BE2C (cell line): ENCODE results near the gene VASH1.

Experiments used
- DNase-seq: peaks from one replicate; pipeline ENCODE4 v3.0.0-alpha.2; 2020
- H3K27me3 ChIP-seq: fragments of 250-450 bp; sonication (Bioruptor Pico); 2 replicates; pipeline ENCODE4 v1.5.1; 2020; ENCODE audit warnings: mild to moderate bottlenecking
- H3K36me3 ChIP-seq: fragments of 250-450 bp; sonication (Bioruptor Pico); 2 replicates; pipeline ENCODE4 v1.5.1; 2020; ENCODE audit warnings: mild to moderate bottlenecking
- H3K4me1 ChIP-seq: fragments of 250-450 bp; sonication (Bioruptor Pico); 2 replicates; pipeline ENCODE4 v1.5.1; 2020
- H3K4me3 ChIP-seq: 2 replicates; pipeline ENCODE4 v1.5.1; 2011; ENCODE audit warnings: low read depth, low read length
- H3K9me3 ChIP-seq: fragments of 250-450 bp; sonication (Bioruptor Pico); 2 replicates; pipeline ENCODE4 v1.5.1; 2020
- TF ChIP-seq, protein P1 (sequence below): IDR thresholded peaks from 2 replicates; pipeline ENCODE4 v1.5.1; 2012; ENCODE audit warnings: mild to moderate bottlenecking, low read depth, low read length

VASH1 gene

DNA sequence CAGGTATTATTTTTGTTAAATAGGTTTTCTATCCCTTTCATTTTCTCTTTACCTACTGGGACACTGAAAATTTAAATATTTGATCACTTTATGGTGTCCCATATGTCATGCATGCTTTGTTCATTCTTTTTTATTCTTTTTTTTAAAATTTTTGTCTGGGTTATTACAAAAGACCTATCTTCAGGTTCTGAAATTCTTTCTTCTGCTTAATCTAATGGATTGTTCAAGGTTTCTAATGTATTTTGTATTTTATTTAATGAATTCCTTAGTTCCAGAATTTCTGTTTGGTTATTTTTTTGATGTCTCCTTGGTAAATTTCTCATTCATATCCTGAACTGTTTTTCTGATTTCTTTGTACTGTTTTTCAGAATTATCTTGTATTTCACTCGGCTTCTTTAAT is 20.2 kb upstream of the VASH1 start:
- no peak overlapping the region for H3K4me3 ChIP-seq
- H3K4me1 ChIP-seq: no peaks in the 10 kb centered on the region
- TF ChIP-seq, protein P1, sequence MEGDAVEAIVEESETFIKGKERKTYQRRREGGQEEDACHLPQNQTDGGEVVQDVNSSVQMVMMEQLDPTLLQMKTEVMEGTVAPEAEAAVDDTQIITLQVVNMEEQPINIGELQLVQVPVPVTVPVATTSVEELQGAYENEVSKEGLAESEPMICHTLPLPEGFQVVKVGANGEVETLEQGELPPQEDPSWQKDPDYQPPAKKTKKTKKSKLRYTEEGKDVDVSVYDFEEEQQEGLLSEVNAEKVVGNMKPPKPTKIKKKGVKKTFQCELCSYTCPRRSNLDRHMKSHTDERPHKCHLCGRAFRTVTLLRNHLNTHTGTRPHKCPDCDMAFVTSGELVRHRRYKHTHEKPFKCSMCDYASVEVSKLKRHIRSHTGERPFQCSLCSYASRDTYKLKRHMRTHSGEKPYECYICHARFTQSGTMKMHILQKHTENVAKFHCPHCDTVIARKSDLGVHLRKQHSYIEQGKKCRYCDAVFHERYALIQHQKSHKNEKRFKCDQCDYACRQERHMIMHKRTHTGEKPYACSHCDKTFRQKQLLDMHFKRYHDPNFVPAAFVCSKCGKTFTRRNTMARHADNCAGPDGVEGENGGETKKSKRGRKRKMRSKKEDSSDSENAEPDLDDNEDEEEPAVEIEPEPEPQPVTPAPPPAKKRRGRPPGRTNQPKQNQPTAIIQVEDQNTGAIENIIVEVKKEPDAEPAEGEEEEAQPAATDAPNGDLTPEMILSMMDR: no peak
- DNase-seq: no peak
- 0 out of 2 replicates have a peak, but pooled peaks cover 3% of the 10 kb centered on the region for H3K27me3 ChIP-seq
- no peaks in the 10 kb centered on the region; the same call in 1 of the 2 replicates for H3K9me3 ChIP-seq
- H3K36me3 ChIP-seq: no peaks in the 10 kb centered on the region

DNA sequence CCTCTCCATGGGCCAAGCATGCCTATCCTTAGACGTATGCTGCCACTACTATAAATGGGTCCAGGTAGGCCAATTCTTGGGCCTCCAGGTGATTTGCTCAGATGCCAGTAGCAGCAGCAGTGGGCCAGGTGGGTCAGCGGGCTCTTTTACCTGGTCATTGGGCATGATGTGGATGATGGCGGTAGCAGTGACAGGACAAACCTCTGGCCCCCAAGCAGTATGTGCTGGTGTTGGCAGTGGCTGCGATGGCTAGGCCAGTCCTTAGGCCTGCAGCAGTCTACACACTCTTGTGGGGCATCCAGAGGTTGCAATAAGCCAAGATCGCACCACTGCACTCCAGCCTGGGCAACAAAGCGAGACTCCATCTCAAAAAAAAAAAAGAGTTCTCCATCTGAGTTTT is 19.1 kb upstream of the VASH1 start:
- no peaks in the 10 kb centered on the region; the same call in 1 of the 2 replicates for H3K9me3 ChIP-seq
- TF ChIP-seq, protein P1: no peak

DNA sequence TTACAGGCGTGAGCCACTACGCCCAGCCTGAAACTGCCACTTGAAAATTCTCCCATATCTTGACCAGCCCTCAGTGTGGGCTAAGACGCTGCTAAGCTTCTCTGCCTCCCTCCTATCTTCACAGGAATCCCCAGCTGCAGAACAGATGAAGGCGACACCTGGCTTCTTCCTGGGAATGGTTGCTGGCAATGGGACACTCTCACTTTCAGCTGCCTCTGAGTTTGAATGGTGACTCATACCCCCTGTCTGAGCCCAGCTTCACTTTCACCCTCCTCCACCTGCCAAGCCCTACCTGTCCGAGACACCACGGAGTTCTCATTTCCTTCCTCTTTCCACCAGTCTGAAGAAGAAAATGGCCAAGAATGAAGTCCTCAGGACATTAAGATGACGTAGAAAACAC is 18.3 kb upstream of the VASH1 start:
- H3K4me3 ChIP-seq: no peak overlapping the region
- 0 out of 2 replicates have a peak, but pooled peaks cover 3% of the 10 kb centered on the region for H3K27me3 ChIP-seq
- TF ChIP-seq, protein P1: no peak
- H3K4me1 ChIP-seq: no peaks in the 10 kb centered on the region
- DNase-seq: no peak
- no peaks in the 10 kb centered on the region for H3K36me3 ChIP-seq
- H3K9me3 ChIP-seq: no peaks in the 10 kb centered on the region; the same call in 1 of the 2 replicates

More for the DNA sequence above, 19.1 kb upstream of the VASH1 start:
- Histone ChIP-seq H3K27me3 (0 out of 2 replicates have a peak, but pooled peaks cover 3% of the 10 kb centered on the region), H3K4me1 (no peaks in the 10 kb centered on the region), H3K36me3 (no peaks in the 10 kb centered on the region), H3K4me3 (no peak overlapping the region)
- no peak for DNase-seq

DNA sequence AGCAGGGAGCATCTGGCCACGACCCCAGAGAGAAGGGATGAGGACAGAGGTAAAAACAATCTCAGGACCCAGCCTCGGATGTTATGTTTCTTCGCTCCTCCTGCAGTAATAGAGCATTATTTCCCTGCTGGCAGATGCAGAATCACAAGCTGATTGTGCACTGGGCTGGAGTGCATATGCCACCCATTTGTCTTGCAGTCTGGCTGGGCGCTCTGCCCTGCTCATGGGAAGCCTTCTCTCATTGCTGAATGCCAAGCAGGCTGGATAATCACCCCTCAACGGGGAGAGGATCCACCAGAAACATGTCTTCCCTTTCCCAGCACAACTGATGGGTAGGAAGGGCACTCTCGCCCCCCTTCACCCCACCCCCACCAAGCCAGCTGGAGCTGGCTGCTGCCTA is 8.5 kb upstream of the VASH1 start:
- Histone ChIP-seq H3K9me3 (no peaks in the 10 kb centered on the region), H3K4me1 (no peaks in the 10 kb centered on the region), H3K4me3 (no peak overlapping the region), H3K36me3 (no peaks in the 10 kb centered on the region), H3K27me3 (no peaks in the 10 kb centered on the region)
- DNase-seq: no peak
- TF ChIP-seq, protein P1: no peak

DNA sequence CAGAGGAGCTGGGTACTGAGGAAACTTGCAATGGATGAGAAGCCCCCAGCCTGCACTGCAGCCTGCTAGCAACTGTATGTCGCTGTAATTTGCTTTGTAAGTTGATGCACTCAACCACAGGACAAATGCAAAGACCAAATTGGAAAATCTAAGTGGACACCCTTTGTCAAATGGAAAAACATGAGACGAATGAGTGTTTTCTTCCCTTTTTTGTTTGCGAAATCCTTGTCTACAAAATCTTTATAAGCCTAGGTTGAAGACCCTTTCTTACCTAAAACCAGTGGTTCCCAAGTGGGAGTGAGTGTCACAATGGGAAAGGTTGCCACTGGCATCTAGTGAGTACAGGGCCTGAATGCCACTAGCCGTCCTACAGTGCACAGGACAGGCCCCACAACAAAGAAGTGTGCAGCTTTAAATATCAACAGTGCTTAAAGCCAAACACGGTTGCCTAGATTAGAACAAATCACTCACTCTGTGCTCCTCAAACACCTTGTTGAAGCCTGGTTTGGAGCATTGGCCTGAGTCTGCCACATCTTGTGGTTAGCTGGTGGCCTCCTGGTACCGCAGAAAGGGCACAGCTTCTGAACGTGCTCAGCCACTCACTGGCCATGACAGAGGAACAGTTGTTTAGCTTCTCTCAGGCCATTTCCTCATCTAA is 7.6 kb upstream of the VASH1 start:
- TF ChIP-seq, protein P1: no peak
- Histone ChIP-seq H3K36me3 (no peaks in the 10 kb centered on the region), H3K4me3 (no peak overlapping the region), H3K4me1 (no peaks in the 10 kb centered on the region), H3K9me3 (no peaks in the 10 kb centered on the region), H3K27me3 (no peaks in the 10 kb centered on the region)
- DNase-seq: no peak

DNA sequence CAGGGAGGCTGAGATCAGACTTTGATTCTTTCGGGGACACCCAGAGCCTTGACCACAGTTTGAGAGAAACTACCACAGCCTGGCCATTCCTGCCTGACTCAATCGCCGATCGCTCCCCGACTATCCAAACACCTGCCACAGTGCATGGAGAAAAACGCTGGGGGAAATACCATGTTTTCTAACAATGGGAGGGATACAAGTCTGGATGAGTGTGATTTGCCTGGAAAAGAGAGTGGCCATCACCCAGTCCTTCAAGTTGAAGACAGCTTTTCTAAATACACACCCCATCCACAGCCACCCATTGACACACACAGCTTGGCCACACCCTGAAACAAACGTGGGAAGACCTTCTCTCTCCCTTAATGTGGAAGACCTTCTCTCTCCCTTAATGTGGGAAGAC is 6.7 kb upstream of the VASH1 start:
- no peak for DNase-seq
- no peak overlapping the region for H3K4me3 ChIP-seq
- TF ChIP-seq, protein P1: no peak

More for the DNA sequence above, 6.7 kb upstream of the VASH1 start:
- Histone ChIP-seq H3K36me3 (no peaks in the 10 kb centered on the region), H3K9me3 (no peaks in the 10 kb centered on the region), H3K4me1 (no peaks in the 10 kb centered on the region), H3K27me3 (no peaks in the 10 kb centered on the region)
